ENCODE data around the gene TAS2R40. TPM values are rescaled to one million over a fixed set of nuclear protein-coding genes. Genes with fewer than 3 reads are reported as not detected.
"Not testable (repeated sequence)": the region's sequence is repeated elsewhere in the genome, so short reads cannot be mapped to it uniquely, and the experiment has no call there.

TAS2R40 gene
- total and polyA plus RNA-seq, 5 experiments from 2014 or later, result not detected

- Mint-ChIP-seq H3K36me3 (peaks cover 0 to 13% (median 3%) of the 10 kb centered on the region in 3 donors), H3K27ac (peak overlapping the region; percentile 48 to 83 (median 72)), H3K9me3 (peaks cover 0 to 22% (median 12%) of the 10 kb centered on the region in 9 donors), H3K4me1 (peaks cover 33 to 76% (median 67%) of the 10 kb centered on the region in 4 donors), H3K4me3 (no peak overlapping the region), H3K27me3 (no peaks in the 10 kb centered on the region)
- POLR2A ChIA-PET, result interaction anchor here (2.4 kb wide), 1 partner anchor 12 kb away, joined by 7 read pairs; no protein-coding TSS in a partner anchor
- DNase-seq (no peak), ATAC-seq (no peak)
Observed at GRCh38 chr7:143256932-143257331, 35.1 kb downstream of the TAS2R40 start.

GRCh38 chr7:143257501-143257900, 35.7 kb downstream of the TAS2R40 start:
- peaks cover 0 to 17% (median 10%) of the 10 kb centered on the region in 9 donors for H3K9me3 Mint-ChIP-seq

GRCh38 chr7:143258831-143259230, 37.0 kb downstream of the TAS2R40 start:
- Mint-ChIP-seq H3K9me3 (peaks cover 0 to 8% (median 3%) of the 10 kb centered on the region in 9 donors), H3K4me1 (peaks cover 34 to 69% (median 69%) of the 10 kb centered on the region in 4 donors), H3K27me3 (no peaks in the 10 kb centered on the region), H3K36me3 (peaks cover 0 to 2% (median 0%) of the 10 kb centered on the region in 3 donors), H3K27ac (peak overlapping the region; percentile 40 to 98 (median 84)), H3K4me3 (peak overlapping the region; percentile 40 to 81 (median 70))
- no peak for ATAC-seq
- DNase-seq, result no peak
- POLR2A ChIA-PET, result interaction anchor here (0.5 to 2.5 kb wide), 7 partner anchors 9 to 149 kb away, joined by 3 to 9 read pairs (median 4); partner anchors contain the start of gene CASP2

More at GRCh38 chr7:143257501-143257900, 35.7 kb downstream of the TAS2R40 start:
- Mint-ChIP-seq H3K27me3 (no peaks in the 10 kb centered on the region), H3K4me1 (peaks cover 30 to 73% (median 66%) of the 10 kb centered on the region in 4 donors), H3K36me3 (peaks cover 0 to 8% (median 1%) of the 10 kb centered on the region in 3 donors), H3K27ac (peak overlapping the region in 6 of 10 donors; percentile 41 to 83 (median 65)), H3K4me3 (no peak overlapping the region)
- no peak for ATAC-seq
- DNase-seq, result no peak
- POLR2A ChIA-PET, result interaction anchor here (1.0 to 2.4 kb wide), 3 partner anchors 13 to 146 kb away, joined by 4 to 7 read pairs (median 6); partner anchors contain the start of gene CASP2

GRCh38 chr7:143259765-143260164, 37.9 kb downstream of the TAS2R40 start:
- Mint-ChIP-seq H3K36me3 (peaks cover 0 to 9% (median 0%) of the 10 kb centered on the region in 3 donors), H3K4me1 (peaks cover 38 to 72% (median 71%) of the 10 kb centered on the region in 4 donors), H3K4me3 (peak overlapping the region in 3 of 10 donors; percentile 1 to 36 (median 12)), H3K27me3 (no peaks in the 10 kb centered on the region), H3K9me3 (peaks cover 0 to 2% (median 0%) of the 10 kb centered on the region in 9 donors), H3K27ac (peak overlapping the region; percentile 31 to 98 (median 79))
- ATAC-seq (no peak), DNase-seq (no peak)
- POLR2A ChIA-PET, result interaction anchor here (0.5 to 2.5 kb wide), 2 partner anchors 10 to 28 kb away, joined by 3 to 9 read pairs; partner anchors contain the start of gene CASP2

- H3K36me3 Mint-ChIP-seq, result peaks cover 0 to 26% (median 7%) of the 10 kb centered on the region in 3 donors
- H3K4me1 Mint-ChIP-seq, result peaks cover 34 to 72% (median 64%) of the 10 kb centered on the region in 4 donors
- DNase-seq (no peak), ATAC-seq (no peak)
- H3K27ac Mint-ChIP-seq, result peak overlapping the region; percentile 79 to 97 (median 96)
- H3K4me3 Mint-ChIP-seq, result peak overlapping the region; percentile 75 to 99 (median 96)
- H3K9me3 Mint-ChIP-seq, result no peaks in the 10 kb centered on the region
- no peaks in the 10 kb centered on the region for H3K27me3 Mint-ChIP-seq
- POLR2A ChIA-PET, result interaction anchor here (1.0 to 2.0 kb wide), 2 partner anchors 122 to 153 kb away, joined by 6 to 7 read pairs; no protein-coding TSS in a partner anchor
Observed at GRCh38 chr7:143261901-143262300, 40.1 kb downstream of the TAS2R40 start.

GRCh38 chr7:143263266-143264195, 41.7 kb downstream of the TAS2R40 start, which contains the start of gene GSTK1:
GSTK1 (plus strand) TSS chr7:143263441; CDS start chr7:143263514, 73 bp downstream.
- H3K27me3 Mint-ChIP-seq, result no peaks in the 10 kb centered on the region
- peak; percentile 63 to 87 (median 72) for DNase-seq

GRCh38 chr7:143264196-143264568, 42.3 kb downstream of the TAS2R40 start:
- not testable (repeated sequence) for DNase-seq, H3K9me3 Mint-ChIP-seq, ATAC-seq, H3K27me3 Mint-ChIP-seq
- Mint-ChIP-seq H3K4me3 (peak overlapping the region; percentile 92 to 99 (median 96)), H3K36me3 (peaks cover 0 to 48% (median 7%) of the 10 kb centered on the region in 3 donors), H3K27ac (peak overlapping the region; percentile 94 to 97 (median 96)), H3K4me1 (peaks cover 33 to 69% (median 63%) of the 10 kb centered on the region in 4 donors)
- POLR2A ChIA-PET, result interaction anchor here (0.6 to 7.8 kb wide), 8 partner anchors 9 to 145 kb away, joined by 3 to 51 read pairs (median 6); partner anchors contain the start of genes CASP2 and EPHA1

More at GRCh38 chr7:143263266-143264195, 41.7 kb downstream of the TAS2R40 start, which contains the start of gene GSTK1:
- Mint-ChIP-seq H3K36me3 (peaks cover 0 to 42% (median 7%) of the 10 kb centered on the region in 3 donors), H3K4me3 (peak within 1 kb of the TSS; percentile 92 to 99 (median 96)), H3K27ac (peak within 1 kb of the TSS; percentile 94 to 97 (median 96)), H3K9me3 (no peaks in the 10 kb centered on the region), H3K4me1 (peaks cover 36 to 70% (median 65%) of the 10 kb centered on the region in 4 donors)
- POLR2A ChIA-PET, result interaction anchor here (0.6 to 7.8 kb wide), 23 partner anchors 8 to 466 kb away, joined by 3 to 51 read pairs (median 4); partner anchors contain the start of genes CASP2, EPHA1 and ZYX
- ATAC-seq, result peak; percentile 97

GRCh38 chr7:143265017-143265693, 43.3 kb downstream of the TAS2R40 start:
- H3K9me3 Mint-ChIP-seq, result no peaks in the 10 kb centered on the region
- peaks cover 0 to 58% (median 7%) of the 10 kb centered on the region in 3 donors for H3K36me3 Mint-ChIP-seq
- peak overlapping the region; percentile 92 to 99 (median 96) for H3K4me3 Mint-ChIP-seq
- H3K27me3 Mint-ChIP-seq, result no peaks in the 10 kb centered on the region
- no peak for ATAC-seq
- no peak for DNase-seq
- peaks cover 30 to 61% (median 55%) of the 10 kb centered on the region in 4 donors for H3K4me1 Mint-ChIP-seq
- peak overlapping the region; percentile 94 to 97 (median 96) for H3K27ac Mint-ChIP-seq
- POLR2A ChIA-PET, result interaction anchor here (0.6 to 7.8 kb wide), 4 partner anchors 14 to 249 kb away, joined by 3 to 51 read pairs (median 4); partner anchors contain the start of gene CASP2

GRCh38 chr7:143269251-143269650, 47.4 kb downstream of the TAS2R40 start:
- Mint-ChIP-seq H3K9me3 (no peaks in the 10 kb centered on the region), H3K36me3 (peaks cover 0 to 62% (median 7%) of the 10 kb centered on the region in 3 donors), H3K27me3 (no peaks in the 10 kb centered on the region), H3K4me3 (no peak overlapping the region), H3K27ac (peak overlapping the region in 9 of 10 donors; percentile 2 to 88 (median 62)), H3K4me1 (peaks cover 18 to 37% (median 35%) of the 10 kb centered on the region in 4 donors)
- DNase-seq, result no peak
- POLR2A ChIA-PET, result interaction anchor here (0.7 to 7.8 kb wide), 4 partner anchors 9 to 103 kb away, joined by 3 to 51 read pairs (median 3); partner anchors contain the start of gene CASP2
- no peak for ATAC-seq

GRCh38 chr7:143271240-143271639, 49.4 kb downstream of the TAS2R40 start:
- Mint-ChIP-seq H3K9me3 (no peaks in the 10 kb centered on the region), H3K36me3 (peaks cover 0 to 47% (median 0%) of the 10 kb centered on the region in 3 donors), H3K4me3 (no peak overlapping the region), H3K27me3 (no peaks in the 10 kb centered on the region), H3K27ac (peak overlapping the region in 5 of 10 donors; percentile 4 to 71 (median 49)), H3K4me1 (peaks cover 6 to 22% (median 16%) of the 10 kb centered on the region in 4 donors)
- ATAC-seq (no peak), DNase-seq (no peak)
- POLR2A ChIA-PET, result interaction anchor here (2.0 kb wide), 1 partner anchor 17 kb away, joined by 9 read pairs; the partner anchor contains the start of gene CASP2
